Neural progenitor cell (in vitro differentiated cells): ENCODE results near the gene PPY. TPM values are rescaled to one million over a fixed set of nuclear protein-coding genes. Genes with fewer than 3 reads are reported as not detected.

Source experiments
- DNase-seq: peaks from one replicate; pipeline ENCODE4 v3.0.0-alpha.2; 2016; ENCODE audit warnings: low spot score
- H2AFZ ChIP-seq: fragments of 200-600 bp; sonication (generic); replicated peaks from 2 replicates; pipeline ENCODE4 v1.6.1; 2016; ENCODE audit warnings: antibody characterized with exemption
- H3F3A ChIP-seq: fragments of 200-600 bp; sonication (generic); 2 replicates; pipeline ENCODE4 v1.6.1; 2016; ENCODE audit warnings: antibody characterized with exemption, low read depth
- H3K27ac ChIP-seq: fragments of 200-600 bp; sonication (generic); 2 replicates; pipeline ENCODE4 v1.5.1; 2016; ENCODE audit warnings: mild to moderate bottlenecking
- H3K27me3 ChIP-seq: fragments of 200-600 bp; sonication (generic); 2 replicates; pipeline ENCODE4 v1.6.1; 2016; ENCODE audit warnings: mild to moderate bottlenecking, moderate library complexity
- H3K36me3 ChIP-seq: fragments of 200-600 bp; sonication (generic); 2 replicates; pipeline ENCODE4 v1.5.1; 2016
- H3K4me1 ChIP-seq: fragments of 200-600 bp; sonication (generic); 2 replicates; pipeline ENCODE4 v1.6.1; 2016; ENCODE audit warnings: mixed run types
- H3K4me2 ChIP-seq: fragments of 200-600 bp; sonication (generic); 2 replicates; pipeline ENCODE4 v1.6.1; 2016
- H3K4me3 ChIP-seq: fragments of 200-600 bp; sonication (generic); 2 replicates; pipeline ENCODE4 v1.5.1; 2016
- H3K79me2 ChIP-seq: fragments of 200-600 bp; sonication (generic); 2 replicates; pipeline ENCODE4 v1.6.1; 2016; ENCODE audit warnings: low read depth
- H3K9ac ChIP-seq: fragments of 200-600 bp; sonication (generic); 2 replicates; pipeline ENCODE4 v1.6.1; 2016
- H3K9me3 ChIP-seq: fragments of 200-600 bp; sonication (generic); 2 replicates; pipeline ENCODE4 v1.5.1; 2016; ENCODE audit warnings: low read depth
- H4K20me1 ChIP-seq: fragments of 200-600 bp; sonication (generic); 2 replicates; pipeline ENCODE4 v1.6.1; 2016; ENCODE audit warnings: low read depth
- H3K27ac Mint-ChIP-seq: 3 replicates; pipeline ENCODE4 v1.8.0; 2021; ENCODE audit warnings: mixed read lengths
- H3K27me3 Mint-ChIP-seq: 2 replicates; pipeline ENCODE4 v1.8.0; 2022; ENCODE audit warnings: low read depth, mild to moderate bottlenecking, inconsistent platforms, moderate library complexity, mixed read lengths; ENCODE audit not compliant: insufficient read depth
- H3K36me3 Mint-ChIP-seq: 3 replicates; pipeline ENCODE4 v1.8.0; 2021; ENCODE audit warnings: mixed read lengths
- H3K4me1 Mint-ChIP-seq: 3 replicates; pipeline ENCODE4 v1.8.0; 2021; ENCODE audit warnings: mixed read lengths
- H3K4me3 Mint-ChIP-seq: 3 replicates; pipeline ENCODE4 v1.8.0; 2021; ENCODE audit warnings: mild to moderate bottlenecking, moderate library complexity, mixed read lengths
- H3K9me3 Mint-ChIP-seq: 3 replicates; pipeline ENCODE4 v1.8.0; 2020; ENCODE audit warnings: mixed read lengths
- CTCF ChIP-seq: fragments of 200-600 bp; sonication (generic); IDR thresholded peaks from 2 replicates; pipeline ENCODE4 v1.5.1; 2017; ENCODE audit warnings: antibody characterized with exemption, mild to moderate bottlenecking
- EZH2 ChIP-seq: fragments of 200-600 bp; sonication (generic); IDR thresholded peaks from 2 replicates; pipeline ENCODE4 v1.6.1; 2017; ENCODE audit warnings: antibody characterized with exemption, mild to moderate bottlenecking, moderate library complexity
- EZH2phosphoT487 ChIP-seq: fragments of 200-600 bp; sonication (generic); IDR thresholded peaks from 2 replicates; pipeline ENCODE4 v1.6.1; 2017; ENCODE audit warnings: antibody characterized with exemption
- total RNA-seq: library from RNA; depleted of rRNA; stranded (reverse); fragments of >200 nt; gene quantifications from 2 replicates; pipeline ENCODE4 v1.2.3, GENCODE V29; 2015; ENCODE audit warnings: low replicate concordance

Gene PPY
- total RNA-seq, 1 donor from 2014 or later: not detected

- Mint-ChIP-seq H3K4me3 (peak overlapping the region; percentile 58), H3K9me3 (no peaks in the 10 kb centered on the region), H3K36me3 (peaks cover 2% of the 10 kb centered on the region), H3K27ac (no peak overlapping the region), H3K4me1 (peaks cover 29% of the 10 kb centered on the region), H3K27me3 (peaks cover 9% of the 10 kb centered on the region)
- H3K4me1 ChIP-seq: peaks cover 9% of the 10 kb centered on the region
- H3K9ac ChIP-seq: no peak overlapping the region
- DNase-seq: peak; percentile 38
- H2AFZ ChIP-seq: no peak overlapping the region
- H3K79me2 ChIP-seq: no peaks in the 10 kb centered on the region
- no peaks in the 10 kb centered on the region for H4K20me1 ChIP-seq
- TF ChIP-seq CTCF (no peak), EZH2phosphoT487 (no peak), EZH2 (no peak)
- H3F3A ChIP-seq: no peaks in the 10 kb centered on the region
- H3K4me2 ChIP-seq: no peak overlapping the region
- peaks cover 39% of the 10 kb centered on the region for H3K27me3 ChIP-seq
- H3K36me3 ChIP-seq: no peaks in the 10 kb centered on the region
- no peaks in the 10 kb centered on the region for H3K9me3 ChIP-seq
- no peak overlapping the region for H3K4me3 ChIP-seq
- H3K27ac ChIP-seq: no peak overlapping the region
Measured at GRCh38 chr17:43938838-43939182, 3.5 kb downstream of the PPY start.

DNA sequence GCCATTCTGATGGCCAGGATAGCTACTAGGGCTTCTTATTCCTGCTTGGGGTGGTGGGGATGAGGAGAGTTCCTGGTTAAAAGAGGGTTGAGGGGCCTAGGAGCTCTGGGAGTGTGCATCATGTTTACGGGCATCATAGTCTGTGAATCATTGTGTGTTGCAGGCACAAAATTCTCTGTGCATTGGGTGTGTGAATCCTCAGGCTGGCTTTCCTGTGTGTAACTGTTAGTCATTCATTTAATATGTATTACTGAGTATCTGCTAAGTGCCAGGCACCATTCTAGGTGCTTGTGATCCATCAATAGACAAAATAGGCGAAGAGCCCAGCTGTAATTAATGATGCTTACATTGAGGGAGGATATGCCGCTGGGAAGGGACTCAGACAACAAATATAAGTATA, 5.8 kb downstream of the PPY start:
- H3K9ac ChIP-seq: no peak overlapping the region
- no peaks in the 10 kb centered on the region for H3K79me2 ChIP-seq
- no peaks in the 10 kb centered on the region for H3K9me3 ChIP-seq
- H3K4me3 Mint-ChIP-seq: no peak overlapping the region
- peaks cover 39% of the 10 kb centered on the region for H3K27me3 ChIP-seq
- no peaks in the 10 kb centered on the region for H3F3A ChIP-seq
- peaks cover 27% of the 10 kb centered on the region for H3K4me1 Mint-ChIP-seq
- peaks cover 7% of the 10 kb centered on the region for H3K27me3 Mint-ChIP-seq
- no peak overlapping the region for H3K4me3 ChIP-seq
- H3K36me3 ChIP-seq: no peaks in the 10 kb centered on the region
- H2AFZ ChIP-seq: no peak overlapping the region
- peak overlapping the region; percentile 37 for H3K27ac Mint-ChIP-seq
- no peak overlapping the region for H3K27ac ChIP-seq
- no peaks in the 10 kb centered on the region for H4K20me1 ChIP-seq
- no peaks in the 10 kb centered on the region for H3K9me3 Mint-ChIP-seq
- peaks cover 2% of the 10 kb centered on the region for H3K36me3 Mint-ChIP-seq
- peaks cover 9% of the 10 kb centered on the region for H3K4me1 ChIP-seq
- no peak for DNase-seq
- no peak overlapping the region for H3K4me2 ChIP-seq
- no peak for TF ChIP-seq CTCF
- no peak for TF ChIP-seq EZH2
- TF ChIP-seq EZH2phosphoT487: no peak

DNA sequence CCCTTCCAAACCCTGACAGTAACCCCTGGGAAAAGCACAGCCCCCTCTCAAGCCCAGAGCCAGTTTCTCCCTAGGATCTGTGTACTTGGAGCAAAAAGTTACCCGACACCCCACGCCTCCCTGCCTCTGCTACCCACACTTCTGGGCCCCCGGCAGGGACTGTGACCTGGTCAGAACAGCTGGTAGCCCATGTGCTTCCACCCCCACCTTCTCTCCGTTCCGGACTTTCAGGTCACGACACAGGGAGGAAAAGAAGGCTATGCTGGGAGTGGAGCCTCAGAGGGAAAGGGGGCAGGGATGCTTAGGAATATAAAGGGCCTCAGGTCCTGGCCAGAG, 6.4 kb downstream of the PPY start:
- H3K27ac ChIP-seq: no peak overlapping the region
- H2AFZ ChIP-seq: peak overlapping the region; percentile 68
- no peaks in the 10 kb centered on the region for H3K9me3 ChIP-seq
- peaks cover 9% of the 10 kb centered on the region for H3K4me1 ChIP-seq
- Mint-ChIP-seq H3K27ac (no peak overlapping the region), H3K4me1 (peaks cover 27% of the 10 kb centered on the region), H3K9me3 (no peaks in the 10 kb centered on the region), H3K36me3 (peaks cover 2% of the 10 kb centered on the region), H3K27me3 (peaks cover 7% of the 10 kb centered on the region), H3K4me3 (no peak overlapping the region)
- no peak for DNase-seq
- no peaks in the 10 kb centered on the region for H4K20me1 ChIP-seq
- no peaks in the 10 kb centered on the region for H3K36me3 ChIP-seq
- peak overlapping the region; percentile 27 for H3K4me2 ChIP-seq
- no peak for TF ChIP-seq CTCF
- TF ChIP-seq EZH2: no peak
- TF ChIP-seq EZH2phosphoT487: no peak
- no peaks in the 10 kb centered on the region for H3F3A ChIP-seq
- peaks cover 39% of the 10 kb centered on the region for H3K27me3 ChIP-seq
- H3K9ac ChIP-seq: no peak overlapping the region
- no peak overlapping the region for H3K4me3 ChIP-seq
- no peaks in the 10 kb centered on the region for H3K79me2 ChIP-seq
